ENCODE data around the gene TNFRSF12A. TPM values are rescaled to one million over a fixed set of nuclear protein-coding genes. Genes with fewer than 3 reads are reported as not detected.

The TNFRSF12A gene
- total RNA-seq, 1 donor from 2014 or later, result 0.47 TPM

DNA sequence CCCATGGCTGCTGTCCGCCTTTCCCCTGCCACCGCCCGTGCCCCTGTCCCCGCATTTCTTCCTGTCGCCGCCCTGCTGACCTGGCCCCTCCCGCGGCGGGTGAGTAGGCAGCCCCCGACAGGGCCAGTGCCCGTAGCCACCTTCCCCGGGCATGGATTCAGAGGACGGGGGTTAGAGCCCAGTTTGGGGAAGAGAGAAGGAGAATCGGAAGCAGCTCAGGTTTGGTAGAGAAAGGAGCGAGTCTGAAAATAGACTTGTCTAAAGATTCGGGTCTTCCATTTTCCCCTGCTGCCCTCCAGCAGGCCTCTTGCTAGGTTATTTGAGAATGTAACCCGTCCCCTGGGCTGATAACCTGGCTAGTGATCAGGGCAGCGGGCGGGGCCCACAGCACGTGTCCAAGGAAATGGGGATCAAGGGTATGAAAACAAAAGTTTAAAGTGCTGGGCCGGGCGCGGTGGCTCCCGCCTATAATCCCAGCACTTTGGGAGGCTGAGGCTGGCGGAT is 15.3 kb upstream of the TNFRSF12A start:
- ChIA-PET CTCF (interaction anchor here (2.2 to 2.7 kb wide), 3 partner anchors 24 to 125 kb away, joined by 14 to 62 read pairs (median 38); no protein-coding TSS in a partner anchor), POLR2A (interaction anchor here (0.6 to 5.4 kb wide), 3 partner anchors 18 to 1284 kb away, joined by 3 to 40 read pairs (median 3); partner anchors contain the start of genes HCFC1R1 and THOC6)
- H3K27me3 Mint-ChIP-seq, result peaks cover 8% of the 10 kb centered on the region
- intact Hi-C loops (cut with micrococcal nuclease), result loop anchor here (1.0 kb wide), 3 partner anchors 15 to 22 kb away; partner anchors contain the start of genes THOC6 and TNFRSF12A
- DNase-seq (no peak), ATAC-seq (ENCODE audit: low read depth) (no peak)
- no peak overlapping the region for H3K27ac Mint-ChIP-seq
- TF ChIP-seq, protein P1, sequence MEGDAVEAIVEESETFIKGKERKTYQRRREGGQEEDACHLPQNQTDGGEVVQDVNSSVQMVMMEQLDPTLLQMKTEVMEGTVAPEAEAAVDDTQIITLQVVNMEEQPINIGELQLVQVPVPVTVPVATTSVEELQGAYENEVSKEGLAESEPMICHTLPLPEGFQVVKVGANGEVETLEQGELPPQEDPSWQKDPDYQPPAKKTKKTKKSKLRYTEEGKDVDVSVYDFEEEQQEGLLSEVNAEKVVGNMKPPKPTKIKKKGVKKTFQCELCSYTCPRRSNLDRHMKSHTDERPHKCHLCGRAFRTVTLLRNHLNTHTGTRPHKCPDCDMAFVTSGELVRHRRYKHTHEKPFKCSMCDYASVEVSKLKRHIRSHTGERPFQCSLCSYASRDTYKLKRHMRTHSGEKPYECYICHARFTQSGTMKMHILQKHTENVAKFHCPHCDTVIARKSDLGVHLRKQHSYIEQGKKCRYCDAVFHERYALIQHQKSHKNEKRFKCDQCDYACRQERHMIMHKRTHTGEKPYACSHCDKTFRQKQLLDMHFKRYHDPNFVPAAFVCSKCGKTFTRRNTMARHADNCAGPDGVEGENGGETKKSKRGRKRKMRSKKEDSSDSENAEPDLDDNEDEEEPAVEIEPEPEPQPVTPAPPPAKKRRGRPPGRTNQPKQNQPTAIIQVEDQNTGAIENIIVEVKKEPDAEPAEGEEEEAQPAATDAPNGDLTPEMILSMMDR (IDR thresholded peaks at IDR 0.05), result no peak
- H3K4me3 Mint-ChIP-seq, result peak overlapping the region; percentile 65
- H3K36me3 Mint-ChIP-seq (ENCODE audit: low read depth), result no peaks in the 10 kb centered on the region
- peaks cover 29% of the 10 kb centered on the region for H3K4me1 Mint-ChIP-seq
- H3K9me3 Mint-ChIP-seq, result no peaks in the 10 kb centered on the region

GRCh38 chr16:3007059-3007956 is 12.9 kb upstream of the TNFRSF12A start:
- Mint-ChIP-seq H3K27me3 (peaks cover 5% of the 10 kb centered on the region), H3K9me3 (no peaks in the 10 kb centered on the region)
- POLR2A ChIA-PET, result interaction anchor here (1.2 to 5.4 kb wide), 5 partner anchors 15 to 27 kb away, joined by 3 to 40 read pairs (median 4); partner anchors contain the start of genes HCFC1R1, PKMYT1 and THOC6

DNA sequence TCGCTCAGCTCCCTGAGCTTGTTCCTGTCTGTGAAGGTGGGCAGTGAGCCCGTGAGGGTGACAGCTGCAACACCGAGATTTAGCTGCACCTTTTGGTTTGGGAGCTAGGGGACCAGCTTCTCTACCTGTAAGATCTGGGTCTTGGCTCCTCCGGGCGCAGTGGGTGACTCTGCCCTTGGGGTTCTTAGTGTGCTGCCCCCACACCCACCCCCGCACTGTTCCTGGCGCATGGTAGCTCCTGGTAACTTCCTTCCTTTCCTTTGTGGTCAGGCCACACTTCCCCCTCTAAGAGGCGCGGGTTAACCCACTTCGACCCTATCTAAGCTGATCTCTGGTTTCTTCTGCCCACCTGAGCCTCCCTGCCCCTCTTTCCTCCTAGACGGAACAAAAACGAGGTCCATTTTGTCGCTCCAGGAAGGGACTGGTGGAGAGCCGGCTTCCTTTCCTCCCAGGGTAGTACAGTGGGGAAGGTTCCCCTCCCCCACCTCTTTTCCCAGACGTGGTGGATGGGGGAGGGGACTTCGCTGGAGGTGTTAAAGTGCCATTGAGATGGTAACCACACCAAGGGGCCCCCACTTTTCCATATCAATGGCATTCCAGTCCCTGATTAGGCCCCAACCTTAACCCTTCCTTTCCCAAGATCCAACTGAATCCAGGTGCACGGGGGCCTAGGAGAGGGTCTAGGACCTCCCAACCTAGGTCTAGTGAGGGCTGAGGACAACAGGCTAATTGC is 12.0 kb upstream of the TNFRSF12A start:
- Mint-ChIP-seq H3K27me3 (peaks cover 11% of the 10 kb centered on the region), H3K4me1 (peaks cover 32% of the 10 kb centered on the region), H3K36me3 (ENCODE audit: low read depth) (no peaks in the 10 kb centered on the region), H3K27ac (no peak overlapping the region), H3K4me3 (no peak overlapping the region), H3K9me3 (no peaks in the 10 kb centered on the region)
- intact Hi-C loops (cut with micrococcal nuclease), result no loop called here
- CTCF ChIA-PET, result interaction anchor here (0.7 to 2.7 kb wide), 3 partner anchors 14 to 20 kb away, joined by 3 to 16 read pairs (median 3); partner anchors contain the start of genes HCFC1R1 and THOC6
- DNase-seq (no peak), ATAC-seq (ENCODE audit: low read depth) (no peak)
- POLR2A ChIA-PET, result interaction anchor here (1.2 to 5.4 kb wide), 5 partner anchors 15 to 28 kb away, joined by 3 to 40 read pairs (median 4); partner anchors contain the start of genes HCFC1R1, PKMYT1 and THOC6
- TF ChIP-seq, protein P1 (IDR thresholded peaks at IDR 0.05), result no peak

More at GRCh38 chr16:3007059-3007956, 12.9 kb upstream of the TNFRSF12A start:
- Mint-ChIP-seq H3K4me3 (peak overlapping the region; percentile 44), H3K27ac (no peak overlapping the region), H3K36me3 (ENCODE audit: low read depth) (no peaks in the 10 kb centered on the region), H3K4me1 (peaks cover 29% of the 10 kb centered on the region)
- DNase-seq (no peak), ATAC-seq (ENCODE audit: low read depth) (no peak)
- intact Hi-C loops (cut with micrococcal nuclease), result no loop called here
- TF ChIP-seq, protein P1 (IDR thresholded peaks at IDR 0.05), result no peak
- CTCF ChIA-PET, result interaction anchor here (0.7 to 2.7 kb wide), 3 partner anchors 15 to 21 kb away, joined by 3 to 16 read pairs (median 3); partner anchors contain the start of genes HCFC1R1 and THOC6

DNA sequence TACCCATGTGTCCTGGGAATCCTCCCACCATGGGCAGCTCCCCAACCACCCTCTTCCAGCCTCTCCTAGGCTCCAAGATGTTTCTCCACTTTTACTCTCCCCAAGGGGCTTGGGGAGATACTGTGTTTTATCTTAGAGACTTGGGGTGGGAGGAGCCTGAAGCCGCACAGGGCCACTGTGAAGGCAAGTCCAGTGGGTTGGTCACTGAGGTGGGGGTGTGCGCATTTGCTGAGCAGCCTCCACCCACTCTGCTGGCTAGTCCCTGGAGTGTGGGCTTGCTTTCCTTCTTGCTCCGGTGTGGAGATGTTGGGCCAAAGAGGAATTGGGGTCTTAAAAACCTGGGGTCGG is 11.5 kb upstream of the TNFRSF12A start:
- POLR2A ChIA-PET, result interaction anchor here (1.3 to 5.4 kb wide), 3 partner anchors 14 to 29 kb away, joined by 3 to 40 read pairs (median 4); partner anchors contain the start of genes HCFC1R1, PKMYT1 and THOC6
- H3K9me3 Mint-ChIP-seq, result no peaks in the 10 kb centered on the region
- TF ChIP-seq, protein P1 (IDR thresholded peaks at IDR 0.05), result no peak
- CTCF ChIA-PET, result interaction anchor here (2.7 kb wide), 1 partner anchor 19 kb away, joined by 16 read pairs; no protein-coding TSS in a partner anchor
- H3K27ac Mint-ChIP-seq, result no peak overlapping the region
- no peak for DNase-seq
- peaks cover 32% of the 10 kb centered on the region for H3K4me1 Mint-ChIP-seq
- no peaks in the 10 kb centered on the region for H3K36me3 Mint-ChIP-seq (ENCODE audit: low read depth)
- peaks cover 11% of the 10 kb centered on the region for H3K27me3 Mint-ChIP-seq
- intact Hi-C loops (cut with micrococcal nuclease), result no loop called here
- ATAC-seq (ENCODE audit: low read depth), result no peak
- no peak overlapping the region for H3K4me3 Mint-ChIP-seq

Measured in activated B cell treated with CpG ODN at 0.5 μM for 24 hours (primary cell).